NCI-H345 treated with DMSO at 0.1 percent for 48 hours (cell line): ENCODE data around the gene SOX8.

ENCODE experiments used
- DNase-seq: peaks from one replicate; lab custom pipeline; 2025; ENCODE audit not compliant: unreplicated experiment; lab: John Stamatoyannopoulos, UW

The SOX8 gene

DNA sequence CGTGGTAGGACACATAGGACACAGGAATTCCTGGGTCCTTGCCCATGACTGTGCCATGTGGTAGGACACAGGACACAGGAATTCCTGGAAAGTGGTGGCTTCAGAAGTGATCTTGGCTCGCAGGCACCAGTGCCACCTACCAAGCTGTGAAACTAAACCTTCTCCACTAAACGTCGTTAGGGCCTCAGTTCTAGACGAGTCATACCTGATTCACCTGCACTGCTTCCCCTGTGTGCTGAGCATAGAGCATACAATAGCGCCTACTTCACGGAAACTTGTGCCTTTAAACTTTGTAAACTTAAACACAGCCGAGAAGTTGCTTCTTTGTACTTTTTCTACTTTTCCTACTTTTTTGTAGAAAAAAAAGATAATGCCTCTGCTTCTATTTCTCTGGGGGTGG lies 4.8 kb downstream of the SOX8 start:
- no peak for DNase-seq

DNA sequence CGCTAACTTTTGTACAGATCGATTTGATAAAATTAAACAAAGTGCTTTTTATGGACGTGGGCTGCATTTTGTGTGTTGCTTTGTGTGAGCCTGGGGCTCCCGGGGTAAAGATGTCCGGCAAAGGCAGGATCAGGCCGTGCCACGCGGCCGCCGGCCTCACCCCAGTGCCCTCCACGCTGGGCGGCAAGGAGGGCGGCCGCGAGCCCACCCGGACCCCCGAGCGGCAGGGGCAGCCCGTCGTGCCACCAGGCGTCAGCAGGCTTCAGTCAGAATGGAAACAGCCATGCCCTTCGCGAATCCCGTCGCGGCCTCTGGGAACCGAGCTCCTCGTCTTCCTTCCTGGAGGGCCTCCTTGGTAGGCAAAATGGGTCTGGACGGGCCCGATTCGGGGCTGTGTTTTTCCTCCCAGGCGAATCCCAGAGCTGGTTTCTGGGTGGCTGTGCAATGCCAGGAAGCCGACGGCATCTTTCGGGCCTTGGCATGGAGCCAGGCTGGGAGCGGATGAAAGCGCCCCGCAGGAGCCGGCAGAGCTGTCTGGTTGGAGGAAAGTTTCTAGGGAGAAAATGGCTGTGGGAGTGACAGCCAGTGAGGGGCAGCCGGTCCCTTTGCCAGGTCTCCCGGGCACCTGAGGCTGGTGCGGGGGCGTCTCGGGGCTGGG lies 5.5 kb downstream of the SOX8 start:
- peak; percentile 49 for DNase-seq

DNA sequence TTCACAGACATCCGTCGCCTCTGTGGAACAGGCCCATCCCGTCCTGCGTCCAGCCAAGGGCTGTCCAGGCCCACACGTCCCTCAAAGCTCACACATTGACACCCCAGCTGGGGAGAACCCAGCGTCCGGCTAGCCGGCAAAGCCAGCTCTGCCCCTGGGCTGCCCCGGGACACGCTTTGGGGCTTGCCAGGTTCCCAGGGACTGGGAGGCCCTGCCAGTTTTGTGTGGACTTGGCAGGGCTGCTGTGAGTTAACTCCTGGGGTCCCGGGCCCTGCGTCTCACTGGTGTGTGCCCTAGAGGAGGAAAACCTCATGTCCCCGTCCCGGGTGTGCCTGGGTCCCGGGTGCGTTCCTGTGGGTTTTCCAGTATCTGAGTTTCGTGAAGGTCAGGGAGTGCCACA lies 6.3 kb downstream of the SOX8 start:
- no peak for DNase-seq

DNA sequence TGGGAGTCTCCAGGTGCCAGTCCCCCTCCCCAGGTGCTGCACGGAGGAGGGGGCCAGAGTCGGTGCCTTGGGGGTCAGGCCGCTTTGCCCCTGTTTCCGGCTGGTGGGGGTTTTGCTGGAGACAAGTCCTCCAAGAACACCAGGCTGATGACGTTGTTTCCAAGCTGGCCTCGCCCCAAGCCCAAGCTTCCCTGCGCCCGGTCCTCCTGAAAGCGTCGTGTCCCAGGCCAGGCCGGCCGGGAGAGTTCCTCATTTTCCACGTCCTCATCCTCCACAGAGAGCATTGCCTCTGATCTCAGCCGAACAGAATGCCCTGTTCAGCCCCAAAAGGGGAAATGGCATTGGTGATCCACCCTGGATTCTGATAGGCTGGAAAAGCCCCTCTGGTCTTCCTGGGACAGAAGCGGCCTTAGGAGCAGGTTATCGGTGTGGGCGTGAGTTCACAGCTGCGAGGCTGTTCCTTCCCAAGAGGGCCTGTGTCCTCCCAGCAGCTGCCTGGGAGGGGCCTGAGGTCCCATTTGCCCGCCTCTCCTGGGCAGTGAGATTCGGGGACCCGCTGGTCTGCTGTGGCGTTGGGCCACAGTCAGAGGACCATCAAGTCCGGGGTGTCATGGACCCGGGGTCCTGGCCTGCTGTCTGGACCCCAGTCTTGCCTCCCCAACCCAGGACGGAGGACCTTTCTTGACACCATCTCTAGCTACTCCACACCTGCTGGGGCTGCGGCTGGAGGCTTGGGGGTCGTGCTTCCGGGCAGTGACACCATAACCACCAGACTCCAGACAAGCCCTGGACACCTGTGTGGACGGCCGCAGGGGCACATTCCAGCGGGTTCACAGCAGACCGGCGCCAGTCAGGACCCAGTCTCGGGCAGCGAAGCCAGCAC lies 7.1 kb downstream of the SOX8 start:
- DNase-seq = no peak

DNA sequence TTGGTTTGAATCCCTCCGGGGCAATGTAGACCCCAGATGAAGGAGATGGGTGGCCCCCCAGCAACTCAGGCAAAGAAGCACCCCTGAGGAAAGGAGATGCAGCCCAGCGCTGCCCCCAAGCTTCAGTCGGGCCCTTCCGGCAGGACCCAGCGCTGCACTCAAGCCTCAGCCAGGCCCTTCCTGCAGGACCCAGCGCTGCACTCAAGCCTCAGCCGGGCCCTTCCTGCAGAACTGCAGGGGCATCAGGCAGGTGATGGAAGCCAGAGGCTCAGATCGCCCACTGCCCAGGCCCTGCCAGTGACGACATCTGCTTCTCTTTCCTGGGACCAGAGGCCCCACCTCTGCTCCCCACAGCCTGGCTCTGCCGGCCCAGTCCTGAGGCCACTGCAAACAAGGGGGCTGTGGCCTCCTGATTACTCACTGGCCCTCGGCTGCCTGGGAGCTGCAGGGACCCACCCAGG lies 7.8 kb downstream of the SOX8 start:
- DNase-seq = no peak

DNA sequence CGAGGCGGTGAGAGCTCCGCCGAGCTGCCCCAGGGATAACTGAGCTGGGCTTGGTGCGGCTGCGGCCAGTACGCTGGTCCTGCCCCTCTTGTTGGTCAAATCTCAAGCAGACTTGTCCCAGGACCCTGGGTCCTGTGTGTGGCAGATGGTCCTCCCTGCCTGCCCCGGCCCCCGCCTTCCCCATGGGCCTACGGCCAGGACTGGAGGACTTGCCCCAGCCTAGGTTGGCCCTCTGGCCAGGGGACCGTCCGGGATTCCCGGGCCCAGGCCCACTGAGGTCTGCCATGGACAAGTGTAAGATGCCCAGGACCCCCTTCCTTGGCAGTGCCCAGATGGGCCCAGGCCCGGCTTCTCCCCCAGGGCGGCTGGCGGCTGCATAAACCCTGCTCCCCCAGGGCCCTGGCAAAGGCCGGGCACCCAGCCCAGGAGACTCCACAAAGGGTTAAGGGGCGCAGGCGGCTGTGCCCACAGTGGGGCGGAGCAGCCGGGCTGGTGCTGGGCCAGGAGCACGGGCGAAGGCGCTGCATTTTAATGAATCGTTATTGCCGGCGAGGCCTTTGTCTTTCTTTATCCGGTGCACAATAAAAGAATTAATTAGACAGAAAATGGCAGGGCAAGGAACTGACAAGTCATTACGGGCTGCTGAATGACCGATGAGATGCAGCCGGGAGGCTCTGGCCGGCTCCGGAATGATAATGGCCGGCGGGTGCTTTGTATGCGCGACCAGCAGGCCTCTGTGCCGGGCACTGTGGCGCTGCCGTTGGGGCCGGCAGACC lies 9.1 kb downstream of the SOX8 start:
- no peak for DNase-seq

DNA sequence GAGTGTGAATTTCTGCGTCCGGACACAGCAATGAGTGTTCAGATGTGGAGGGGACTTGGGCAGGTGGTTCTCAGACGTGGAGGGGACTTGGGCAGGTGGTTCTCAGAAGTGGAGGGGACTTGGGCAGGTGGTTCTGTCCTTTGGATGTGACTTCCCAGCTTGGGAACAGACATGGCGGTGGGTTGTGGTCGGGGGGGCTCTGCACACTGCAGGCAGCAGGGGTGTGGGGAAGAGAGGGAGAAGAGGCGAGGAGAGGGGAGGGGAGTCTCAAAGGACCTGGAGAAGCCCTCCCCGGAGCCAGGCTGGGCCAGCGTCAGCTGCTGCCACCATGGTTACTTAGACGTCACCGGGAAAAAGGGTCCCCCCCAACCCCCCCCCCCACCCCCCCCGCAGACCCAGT lies 9.8 kb downstream of the SOX8 start:
- no peak for DNase-seq

DNA sequence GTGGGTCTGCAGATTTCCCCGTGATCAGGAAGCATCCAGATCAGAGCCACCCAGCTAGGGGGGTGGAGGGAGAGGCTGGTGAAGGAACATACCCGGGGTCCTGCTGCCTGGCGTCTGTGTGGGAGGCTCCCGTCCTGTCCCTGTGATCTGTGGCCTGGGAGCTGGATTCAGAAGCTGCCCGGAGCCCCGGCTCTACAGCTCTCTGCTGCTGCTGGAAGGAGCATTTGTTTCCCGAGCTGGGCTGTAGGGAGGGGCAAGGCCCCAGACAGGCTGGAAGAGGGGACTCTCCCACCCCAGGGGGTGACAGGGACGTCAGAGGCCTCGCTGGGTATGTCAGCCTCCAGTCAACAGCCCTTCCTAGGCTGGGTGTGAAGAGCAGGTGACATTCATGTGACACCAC lies 10.2 kb downstream of the SOX8 start:
- no peak for DNase-seq

DNA sequence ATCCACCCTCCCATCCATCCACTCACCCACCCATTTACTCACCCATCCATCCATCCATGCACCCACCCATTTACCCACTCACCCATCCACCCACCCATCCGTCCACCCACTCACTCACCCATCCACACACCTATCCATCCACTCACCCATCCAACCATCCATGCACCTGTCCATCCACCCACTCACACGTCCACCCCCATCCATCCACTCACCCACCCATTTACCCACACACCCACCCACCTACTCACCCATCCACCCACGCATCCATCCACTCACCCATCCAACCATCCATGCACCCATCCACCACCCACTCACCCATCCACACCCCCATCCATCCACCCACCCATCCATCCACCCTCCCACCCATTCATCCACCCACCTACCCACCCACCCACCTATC lies 12.2 kb downstream of the SOX8 start:
- no peak for DNase-seq

DNA sequence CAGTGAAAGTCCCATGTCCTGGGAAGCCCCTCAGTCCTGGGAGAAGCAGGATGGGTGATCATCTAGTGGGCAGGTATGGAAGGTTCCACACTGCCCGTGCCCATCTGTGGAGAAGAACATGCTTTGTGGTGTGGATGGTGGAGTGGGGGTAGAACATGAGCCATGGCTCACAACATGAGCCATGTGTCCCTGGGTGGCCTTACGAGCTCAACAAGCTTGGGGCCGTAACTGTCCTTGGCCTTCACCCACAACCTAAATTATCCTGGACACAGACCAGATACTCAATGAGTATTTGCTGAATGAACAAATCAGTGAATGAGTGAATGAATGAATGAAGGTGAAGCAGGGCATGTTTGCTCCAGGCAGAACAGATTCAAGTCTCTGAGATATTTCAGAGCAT lies 13.5 kb downstream of the SOX8 start:
- DNase-seq = no peak

DNA sequence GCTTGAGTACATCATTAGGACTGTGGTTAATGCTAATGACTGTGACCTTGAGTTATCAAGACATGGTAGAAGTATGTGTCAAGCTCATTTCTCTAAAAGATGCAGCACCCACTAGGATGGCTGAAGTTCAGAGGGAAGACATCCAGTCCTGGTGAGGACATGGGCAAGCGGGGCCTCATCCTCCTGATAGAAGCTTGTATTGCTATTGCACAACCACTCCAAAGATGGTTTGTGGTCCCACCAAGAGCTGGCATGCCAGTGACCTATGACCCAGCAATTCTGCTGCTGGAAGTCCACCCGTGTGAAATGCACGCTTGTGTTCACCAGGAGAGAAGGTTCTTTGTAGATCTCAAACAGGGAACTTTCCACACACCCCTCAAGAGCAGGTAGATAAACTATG lies 14.2 kb downstream of the SOX8 start:
- DNase-seq = no peak

DNA sequence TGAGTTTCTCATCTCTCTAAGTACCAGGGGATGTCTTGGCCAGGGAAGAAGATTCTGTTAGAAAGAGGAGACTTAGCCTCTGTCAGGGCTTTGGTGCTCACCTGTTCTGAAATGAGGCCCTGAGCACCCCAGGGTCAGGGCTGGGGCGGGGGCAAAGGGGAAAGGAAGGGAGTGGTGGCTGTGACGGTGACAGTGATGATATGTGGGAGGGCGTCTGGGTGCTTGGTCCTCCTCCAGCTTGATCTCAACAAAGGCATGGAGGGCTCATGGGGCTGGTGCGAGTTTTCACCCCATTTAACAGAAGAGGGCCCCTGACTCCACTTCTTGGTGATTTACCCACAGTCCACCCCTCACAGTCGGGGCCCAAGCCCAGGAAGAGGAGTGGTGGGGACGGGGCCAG lies 15.1 kb downstream of the SOX8 start:
- DNase-seq = no peak

DNA sequence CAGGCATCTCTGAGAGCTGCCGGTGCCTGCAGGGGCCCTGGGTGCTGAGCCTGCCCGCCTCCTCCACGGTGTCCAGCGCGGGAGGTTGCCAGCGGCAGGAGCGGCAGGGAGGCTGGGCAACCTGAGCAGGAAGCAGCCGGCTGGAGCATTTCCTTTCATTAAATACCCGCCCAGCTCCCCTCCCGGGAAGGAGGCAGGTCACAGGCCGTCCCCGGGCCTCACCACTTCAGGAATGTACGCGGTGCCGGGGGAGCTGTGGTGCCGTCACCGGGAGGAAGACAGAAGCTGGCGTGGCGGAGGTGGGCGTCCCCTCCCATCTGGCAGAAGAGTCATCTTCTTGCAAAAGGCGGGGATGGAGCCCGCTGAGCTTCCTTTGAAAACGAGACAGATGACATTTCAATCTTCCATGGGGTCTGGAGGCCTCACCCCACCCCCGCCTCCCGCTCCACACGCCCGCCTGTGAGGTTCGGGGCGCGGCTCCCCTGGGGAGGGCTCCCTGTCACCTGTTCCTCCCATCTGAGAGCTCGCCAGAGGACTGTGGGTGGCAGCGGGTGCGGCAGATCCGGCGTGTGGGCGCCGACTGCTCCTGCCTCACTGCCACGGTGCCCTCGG lies 16.0 kb downstream of the SOX8 start:
- DNase-seq = peak; percentile 18

DNA sequence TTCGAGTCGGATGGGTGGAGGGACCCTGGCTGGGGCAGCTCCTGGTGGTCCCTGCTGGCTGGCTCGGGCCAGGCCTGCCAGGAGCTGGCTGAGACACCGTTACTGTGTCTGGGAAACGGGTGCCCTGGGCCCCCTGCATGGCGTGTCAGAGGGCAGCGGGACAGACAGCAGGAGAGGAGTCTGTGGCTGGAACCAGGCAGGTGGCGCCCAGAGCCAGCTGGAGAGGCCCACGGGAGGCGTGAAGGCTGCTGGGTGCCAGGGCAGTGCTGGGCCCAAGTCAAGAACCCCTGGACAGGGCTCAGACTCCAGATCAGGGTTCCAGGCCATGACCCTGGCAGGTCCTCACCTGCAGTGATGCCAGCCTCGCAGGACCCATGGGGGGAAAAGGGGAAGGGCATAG lies 16.6 kb downstream of the SOX8 start:
- no peak for DNase-seq

DNA sequence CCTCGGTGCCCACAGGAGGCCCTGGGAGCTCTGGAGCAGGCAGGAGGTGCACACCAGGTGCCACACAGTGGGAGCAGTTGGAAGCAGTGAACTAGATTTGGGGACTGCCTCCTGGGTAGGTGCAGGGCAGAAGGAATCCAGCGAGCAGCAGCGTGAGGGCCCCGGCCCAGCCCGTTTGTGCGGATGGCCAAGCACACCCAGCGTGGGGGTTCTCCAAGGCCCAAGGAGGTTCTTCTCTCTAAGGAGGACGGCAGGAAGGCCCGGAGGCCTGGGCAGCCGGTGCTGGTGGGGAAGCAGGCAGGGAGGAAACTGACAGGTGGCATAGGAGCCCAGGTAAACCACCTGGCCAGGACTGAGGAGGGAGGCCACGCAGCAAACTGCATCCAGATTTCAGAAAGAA lies 17.0 kb downstream of the SOX8 start:
- DNase-seq = no peak

DNA sequence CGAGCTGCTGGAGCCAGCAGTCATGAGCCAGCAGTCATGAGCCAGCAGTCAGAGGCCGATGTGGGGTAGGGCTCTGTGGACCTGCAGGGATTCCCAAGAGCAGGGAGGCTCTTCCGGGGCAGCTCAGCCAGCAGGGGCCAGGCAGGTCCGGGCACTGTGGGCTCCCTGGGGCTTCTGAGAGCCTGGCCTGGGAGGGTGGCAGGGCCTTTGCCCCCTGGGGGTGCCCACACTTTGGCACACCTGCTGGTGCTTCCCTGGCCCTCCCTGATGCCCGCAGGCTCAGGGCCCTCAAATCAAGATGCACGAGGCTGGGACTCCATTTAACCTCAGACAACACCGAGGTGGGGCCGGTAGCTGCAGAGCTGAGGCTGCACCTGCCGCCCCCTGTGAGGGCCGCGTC lies 18.1 kb downstream of the SOX8 start:
- no peak for DNase-seq

DNA sequence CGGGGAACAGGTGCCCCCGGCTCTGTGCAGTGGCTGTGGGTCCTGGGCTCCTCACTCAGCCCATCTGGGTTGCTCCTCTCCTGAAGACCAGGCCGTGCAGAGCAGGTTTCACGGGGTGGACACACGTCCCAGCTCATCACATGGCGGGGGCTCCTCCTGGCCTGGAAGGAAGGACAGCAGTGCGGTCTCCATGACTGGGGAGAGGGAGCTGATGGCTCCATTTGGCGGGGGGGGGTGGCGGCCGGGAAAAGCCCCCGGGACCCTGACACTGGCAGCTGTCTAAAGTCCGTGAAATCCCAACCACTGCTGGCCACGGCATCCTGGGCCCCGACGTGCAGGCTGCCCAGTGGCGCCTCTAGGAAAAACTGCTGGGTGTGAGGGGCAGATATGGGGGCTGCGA lies 19.0 kb downstream of the SOX8 start:
- no peak for DNase-seq

DNA sequence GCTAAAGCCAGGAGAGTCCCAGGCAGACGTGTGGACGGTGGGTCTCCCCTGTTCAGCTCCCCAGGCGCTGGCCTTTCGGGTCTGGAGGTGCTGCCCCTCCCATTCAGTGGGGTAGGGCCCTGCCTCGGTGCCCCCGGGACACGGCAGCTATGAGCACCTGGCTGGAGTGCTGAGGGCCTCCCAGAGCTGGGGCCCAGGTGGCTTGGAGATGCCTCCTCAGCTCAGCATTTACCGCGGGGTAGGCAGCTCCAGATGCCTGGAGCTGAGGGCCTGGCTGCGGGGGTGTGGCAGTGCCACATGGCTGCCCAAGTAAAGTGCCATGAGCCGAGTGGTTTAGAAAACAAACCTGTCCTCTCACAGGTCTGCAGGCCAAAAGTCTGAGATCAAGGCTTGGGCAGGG lies 19.5 kb downstream of the SOX8 start:
- DNase-seq = no peak

DNA sequence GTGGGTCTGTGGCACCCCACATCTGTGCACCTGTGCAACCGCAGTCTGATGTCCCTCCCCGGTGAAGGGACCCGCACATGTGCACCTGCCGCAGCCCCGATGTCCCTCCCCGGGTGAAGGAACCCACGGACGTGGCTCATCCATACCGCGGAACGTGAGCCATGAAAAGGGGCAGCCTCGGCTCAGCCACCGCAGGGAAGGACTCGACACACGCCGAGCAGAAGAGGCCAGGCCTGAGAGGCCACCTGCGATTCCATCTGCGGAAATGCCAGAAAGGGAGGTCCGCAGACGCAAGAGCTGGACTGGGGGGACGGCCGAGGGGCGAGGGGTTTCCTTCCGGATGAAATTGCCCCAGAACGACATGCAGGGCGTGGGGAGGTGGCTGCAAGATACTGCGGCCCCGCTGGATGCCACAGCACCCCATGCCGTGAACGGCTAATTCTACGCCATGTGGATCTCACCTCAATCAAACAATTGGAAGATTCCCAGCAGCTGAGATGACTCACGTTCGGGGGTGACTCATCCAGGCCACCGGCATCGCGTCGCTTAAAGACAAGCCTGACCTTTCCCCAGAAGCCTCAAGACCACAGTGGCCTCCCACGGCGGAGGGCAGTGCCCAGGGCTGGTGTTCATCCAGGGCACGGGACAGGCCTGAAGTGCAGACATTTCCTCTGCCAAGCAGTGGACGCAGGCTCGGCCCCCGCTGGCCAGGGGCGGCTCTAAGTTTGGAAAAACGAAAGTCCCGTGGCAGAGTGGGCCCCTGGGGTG lies 21.0 kb downstream of the SOX8 start:
- DNase-seq = no peak
